Peyer's patch (tissue), 4 donors: ENCODE data around the gene OXCT1.

ENCODE experiments used
- CTCF ChIP-seq, 6 experiments: fragments of 450-650 bp in 4 of 6; fragments of 200-600 bp in 2 of 6; sonication (generic) in 1 of 6; IDR thresholded peaks; one replicate each; pipeline ENCODE4 v1.5.1; 2017 to 2019; ENCODE audit warnings: antibody characterized with exemption in 6 of 6, mild to moderate bottlenecking in 3 of 6, moderate library complexity in 1 of 6
- POLR2A ChIP-seq, 2 donors: fragments of 450-650 bp; IDR thresholded peaks; one replicate each; pipeline ENCODE4 v1.5.1; 2017; ENCODE audit warnings: antibody characterized with exemption in 2 of 2, mild to moderate bottlenecking in 2 of 2, moderate library complexity in 2 of 2

GRCh38 chr5:41809128-41809527 lies 61.1 kb downstream of the OXCT1 start:
- TF ChIP-seq CTCF (IDR thresholded peaks at IDR 0.05): no peak
- no peak for TF ChIP-seq POLR2A (IDR thresholded peaks at IDR 0.05)
